ENCODE measurements around the gene ZSWIM3. TPM values are rescaled to one million over a fixed set of nuclear protein-coding genes. Genes with fewer than 3 reads are reported as not detected.
A peak's percentile ranks its signal among the peaks of the same experiment; 100 is the strongest.

ZSWIM3 gene
- total and polyA plus RNA-seq, 2 of the 13 experiments (the other 11 are each of a cell fraction or from before 2014, with no cell fraction given) = 5.2 to 5.8 TPM

DNA sequence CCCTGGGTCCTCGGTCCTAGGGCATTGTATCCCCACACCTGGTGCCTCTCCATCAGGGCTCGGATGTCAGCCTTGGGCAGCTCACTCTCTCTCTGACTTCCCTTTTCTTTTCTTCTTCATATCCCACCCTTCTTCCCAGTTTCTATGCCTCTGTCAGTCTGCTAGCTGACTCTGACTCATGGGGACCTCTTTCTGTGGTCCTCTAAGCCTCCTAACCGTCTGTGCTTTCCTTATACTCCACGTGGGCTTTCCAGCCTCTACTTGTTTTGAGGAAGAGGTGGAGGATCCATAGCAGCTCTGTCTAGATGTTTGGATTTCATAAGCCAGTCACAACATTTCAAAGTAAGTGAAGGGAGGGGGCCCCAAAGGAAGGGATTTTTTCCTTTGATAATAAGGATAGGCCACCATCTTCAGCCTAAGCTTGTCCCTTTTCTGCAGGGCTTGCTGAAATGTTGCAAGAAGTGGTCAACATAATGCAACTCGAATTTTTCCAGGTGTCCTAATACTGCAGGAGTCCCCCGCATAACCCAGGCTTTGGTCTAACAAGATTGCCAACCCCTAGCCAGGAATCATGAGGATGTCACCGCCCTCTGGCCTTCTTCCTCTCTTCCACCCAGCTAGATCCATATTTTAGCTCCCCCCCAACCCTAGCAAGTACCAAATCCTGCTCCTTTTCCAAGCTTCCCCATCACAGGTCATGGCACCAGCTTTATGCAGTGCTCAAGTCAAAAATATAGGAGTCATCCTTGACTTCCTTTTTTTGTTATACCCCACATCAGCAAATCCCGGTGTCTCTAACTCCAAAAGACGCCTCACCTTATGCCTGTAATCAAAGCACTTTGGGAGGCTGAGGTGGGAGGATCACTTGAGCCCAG is 63.3 kb downstream of the ZSWIM3 start (continued):
- TF ChIP-seq, protein P1, sequence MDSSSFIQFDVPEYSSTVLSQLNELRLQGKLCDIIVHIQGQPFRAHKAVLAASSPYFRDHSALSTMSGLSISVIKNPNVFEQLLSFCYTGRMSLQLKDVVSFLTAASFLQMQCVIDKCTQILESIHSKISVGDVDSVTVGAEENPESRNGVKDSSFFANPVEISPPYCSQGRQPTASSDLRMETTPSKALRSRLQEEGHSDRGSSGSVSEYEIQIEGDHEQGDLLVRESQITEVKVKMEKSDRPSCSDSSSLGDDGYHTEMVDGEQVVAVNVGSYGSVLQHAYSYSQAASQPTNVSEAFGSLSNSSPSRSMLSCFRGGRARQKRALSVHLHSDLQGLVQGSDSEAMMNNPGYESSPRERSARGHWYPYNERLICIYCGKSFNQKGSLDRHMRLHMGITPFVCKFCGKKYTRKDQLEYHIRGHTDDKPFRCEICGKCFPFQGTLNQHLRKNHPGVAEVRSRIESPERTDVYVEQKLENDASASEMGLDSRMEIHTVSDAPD (CRISPR knock-in tag; IDR thresholded peaks at IDR 0.05) = no peak
- TF ChIP-seq EZH2 (conservative IDR thresholded peaks at IDR 0.05; ENCODE audit: low read depth, low read length) = no peak
- no peak for TF ChIP-seq ZNF891 (CRISPR knock-in tag; IDR thresholded peaks at IDR 0.05)
- TF ChIP-seq, protein P2, sequence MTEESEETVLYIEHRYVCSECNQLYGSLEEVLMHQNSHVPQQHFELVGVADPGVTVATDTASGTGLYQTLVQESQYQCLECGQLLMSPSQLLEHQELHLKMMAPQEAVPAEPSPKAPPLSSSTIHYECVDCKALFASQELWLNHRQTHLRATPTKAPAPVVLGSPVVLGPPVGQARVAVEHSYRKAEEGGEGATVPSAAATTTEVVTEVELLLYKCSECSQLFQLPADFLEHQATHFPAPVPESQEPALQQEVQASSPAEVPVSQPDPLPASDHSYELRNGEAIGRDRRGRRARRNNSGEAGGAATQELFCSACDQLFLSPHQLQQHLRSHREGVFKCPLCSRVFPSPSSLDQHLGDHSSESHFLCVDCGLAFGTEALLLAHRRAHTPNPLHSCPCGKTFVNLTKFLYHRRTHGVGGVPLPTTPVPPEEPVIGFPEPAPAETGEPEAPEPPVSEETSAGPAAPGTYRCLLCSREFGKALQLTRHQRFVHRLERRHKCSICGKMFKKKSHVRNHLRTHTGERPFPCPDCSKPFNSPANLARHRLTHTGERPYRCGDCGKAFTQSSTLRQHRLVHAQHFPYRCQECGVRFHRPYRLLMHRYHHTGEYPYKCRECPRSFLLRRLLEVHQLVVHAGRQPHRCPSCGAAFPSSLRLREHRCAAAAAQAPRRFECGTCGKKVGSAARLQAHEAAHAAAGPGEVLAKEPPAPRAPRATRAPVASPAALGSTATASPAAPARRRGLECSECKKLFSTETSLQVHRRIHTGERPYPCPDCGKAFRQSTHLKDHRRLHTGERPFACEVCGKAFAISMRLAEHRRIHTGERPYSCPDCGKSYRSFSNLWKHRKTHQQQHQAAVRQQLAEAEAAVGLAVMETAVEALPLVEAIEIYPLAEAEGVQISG (CRISPR knock-in tag; IDR thresholded peaks at IDR 0.05) = 0 out of 2 replicates have a peak, but pooled peaks have one; percentile 1
- TF ChIP-seq, protein P3, sequence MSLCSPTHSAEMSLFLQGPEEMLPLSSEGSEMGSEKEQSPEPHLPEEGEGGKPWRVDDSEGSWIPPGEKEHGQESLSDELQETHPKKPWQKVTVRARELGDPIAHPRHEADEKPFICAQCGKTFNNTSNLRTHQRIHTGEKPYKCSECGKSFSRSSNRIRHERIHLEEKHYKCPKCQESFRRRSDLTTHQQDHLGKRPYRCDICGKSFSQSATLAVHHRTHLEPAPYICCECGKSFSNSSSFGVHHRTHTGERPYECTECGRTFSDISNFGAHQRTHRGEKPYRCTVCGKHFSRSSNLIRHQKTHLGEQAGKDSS (CRISPR knock-in tag; IDR thresholded peaks at IDR 0.05; ENCODE audit: borderline replicate concordance, low read depth) = 0 out of 2 replicates have a peak, but pooled peaks have one; percentile 23
- no peak for TF ChIP-seq BORCS8-MEF2B (CRISPR knock-in tag; IDR thresholded peaks at IDR 0.05)
- 0 out of 2 replicates have a peak, but pooled peaks have one; percentile 10 for TF ChIP-seq SALL2 (CRISPR knock-in tag; IDR thresholded peaks at IDR 0.05)
- TF ChIP-seq AGO1 (IDR thresholded peaks at IDR 0.05; ENCODE audit: low read depth, low read length, poor library complexity, severe bottlenecking) = no peak
- TF ChIP-seq, protein P4, sequence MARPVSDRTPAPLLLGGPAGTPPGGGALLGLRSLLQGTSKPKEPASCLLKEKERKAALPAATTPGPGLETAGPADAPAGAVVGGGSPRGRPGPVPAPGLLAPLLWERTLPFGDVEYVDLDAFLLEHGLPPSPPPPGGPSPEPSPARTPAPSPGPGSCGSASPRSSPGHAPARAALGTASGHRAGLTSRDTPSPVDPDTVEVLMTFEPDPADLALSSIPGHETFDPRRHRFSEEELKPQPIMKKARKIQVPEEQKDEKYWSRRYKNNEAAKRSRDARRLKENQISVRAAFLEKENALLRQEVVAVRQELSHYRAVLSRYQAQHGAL (CRISPR knock-in tag; IDR thresholded peaks at IDR 0.05; ENCODE audit: not compliant biosample characterization) = no peak
- no peak for TF ChIP-seq ZNF430 (CRISPR knock-in tag; IDR thresholded peaks at IDR 0.05)
- peak; percentile 7 for TF ChIP-seq MED8 (CRISPR knock-in tag; IDR thresholded peaks at IDR 0.05; ENCODE audit: insufficient replicate concordance)
- TF ChIP-seq POGZ (CRISPR knock-in tag; IDR thresholded peaks at IDR 0.05) = no peak
- no peak for TF ChIP-seq ZSCAN29 (CRISPR knock-in tag; conservative IDR thresholded peaks at IDR 0.05)
- no peak for TF ChIP-seq FOXM1 (CRISPR knock-in tag; IDR thresholded peaks at IDR 0.05)
- TF ChIP-seq SCMH1 (CRISPR knock-in tag; IDR thresholded peaks at IDR 0.05; ENCODE audit: borderline replicate concordance) = no peak
- TF ChIP-seq ZNF263 (CRISPR knock-in tag; IDR thresholded peaks at IDR 0.05) = no peak; the same call in 1 of the 2 replicates
- no peak for TF ChIP-seq TP53 (CRISPR knock-in tag; conservative IDR thresholded peaks at IDR 0.05)
- peak; percentile 32; the same call in 1 of the 2 replicates for TF ChIP-seq ZBTB7B (CRISPR knock-in tag; IDR thresholded peaks at IDR 0.05)
- TF ChIP-seq, protein P5, sequence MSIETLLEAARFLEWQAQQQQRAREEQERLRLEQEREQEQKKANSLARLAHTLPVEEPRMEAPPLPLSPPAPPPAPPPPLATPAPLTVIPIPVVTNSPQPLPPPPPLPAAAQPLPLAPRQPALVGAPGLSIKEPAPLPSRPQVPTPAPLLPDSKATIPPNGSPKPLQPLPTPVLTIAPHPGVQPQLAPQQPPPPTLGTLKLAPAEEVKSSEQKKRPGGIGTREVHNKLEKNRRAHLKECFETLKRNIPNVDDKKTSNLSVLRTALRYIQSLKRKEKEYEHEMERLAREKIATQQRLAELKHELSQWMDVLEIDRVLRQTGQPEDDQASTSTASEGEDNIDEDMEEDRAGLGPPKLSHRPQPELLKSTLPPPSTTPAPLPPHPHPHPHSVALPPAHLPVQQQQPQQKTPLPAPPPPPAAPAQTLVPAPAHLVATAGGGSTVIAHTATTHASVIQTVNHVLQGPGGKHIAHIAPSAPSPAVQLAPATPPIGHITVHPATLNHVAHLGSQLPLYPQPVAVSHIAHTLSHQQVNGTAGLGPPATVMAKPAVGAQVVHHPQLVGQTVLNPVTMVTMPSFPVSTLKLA (IDR thresholded peaks at IDR 0.05) = no peak
- TF ChIP-seq ZEB1 (IDR thresholded peaks at IDR 0.05; ENCODE audit: insufficient replicate concordance, low read depth) = no peak
- no peak for TF ChIP-seq ZFY (CRISPR knock-in tag; IDR thresholded peaks at IDR 0.05)
- no peak for TF ChIP-seq KDM6A (CRISPR knock-in tag; IDR thresholded peaks at IDR 0.05; ENCODE audit: low read depth)
- no peak for TF ChIP-seq AHR (CRISPR knock-in tag; IDR thresholded peaks at IDR 0.05)

Measured in HepG2 (cell line).